ENCODE results near the gene ZMYND19.
"Not testable (repeated sequence)": the region's sequence is repeated elsewhere in the genome, so short reads cannot be mapped to it uniquely, and the experiment has no call there.

ZMYND19 gene

GRCh38 chr9:137532891-137533468 is 57.3 kb downstream of the ZMYND19 start:
- DNase-seq (ENCODE audit: low read depth, low spot score): not testable (repeated sequence)

Data from iPS DF 19.7 (cell line).